H4 (cell line): ENCODE results near the gene FTL. TPM values are rescaled to one million over a fixed set of nuclear protein-coding genes. Genes with fewer than 3 reads are reported as not detected.
A peak's percentile ranks its signal among the peaks of the same experiment; 100 is the strongest.
"Not testable (repeated sequence)": the region's sequence is repeated elsewhere in the genome, so short reads cannot be mapped to it uniquely, and the experiment has no call there.

Source experiments
- DNase-seq: peaks from one replicate; pipeline ENCODE4 v3.0.0-alpha.2; 2015; ENCODE audit warnings: low spot score
- total RNA-seq: library from RNA; depleted of rRNA; stranded (reverse); fragments of >200 nt; shearing (Covaris generic); gene quantifications from 2 replicates; pipeline ENCODE4 v1.2.3, GENCODE V29; 2014; rRNA removed

The FTL gene
- 22,782 and 25,960 TPM in 2 replicates for total RNA-seq

DNA sequence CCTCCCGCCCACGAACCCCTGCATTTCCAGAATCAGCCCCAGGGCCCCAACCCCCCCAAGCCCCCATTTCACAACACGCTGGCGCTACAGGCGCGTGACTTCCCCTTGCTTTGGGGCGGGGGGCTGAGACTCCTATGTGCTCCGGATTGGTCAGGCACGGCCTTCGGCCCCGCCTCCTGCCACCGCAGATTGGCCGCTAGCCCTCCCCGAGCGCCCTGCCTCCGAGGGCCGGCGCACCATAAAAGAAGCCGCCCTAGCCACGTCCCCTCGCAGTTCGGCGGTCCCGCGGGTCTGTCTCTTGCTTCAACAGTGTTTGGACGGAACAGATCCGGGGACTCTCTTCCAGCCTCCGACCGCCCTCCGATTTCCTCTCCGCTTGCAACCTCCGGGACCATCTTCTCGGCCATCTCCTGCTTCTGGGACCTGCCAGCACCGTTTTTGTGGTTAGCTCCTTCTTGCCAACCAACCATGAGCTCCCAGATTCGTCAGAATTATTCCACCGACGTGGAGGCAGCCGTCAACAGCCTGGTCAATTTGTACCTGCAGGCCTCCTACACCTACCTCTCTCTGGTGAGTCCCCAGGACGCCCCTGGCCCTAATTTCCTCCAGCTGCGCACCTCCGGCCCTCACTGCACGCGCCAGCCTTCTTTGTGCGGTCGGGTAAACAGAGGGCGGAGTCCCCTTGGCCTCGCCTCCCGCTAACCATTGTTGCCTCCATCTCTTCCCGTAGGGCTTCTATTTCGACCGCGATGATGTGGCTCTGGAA, at the start of gene FTL:
Gene FTL (plus strand): TSS at position 270 of the 766 bp plus-strand sequence. CDS start 199 bp downstream, at position 469.
- DNase-seq = peak; percentile 98

DNA sequence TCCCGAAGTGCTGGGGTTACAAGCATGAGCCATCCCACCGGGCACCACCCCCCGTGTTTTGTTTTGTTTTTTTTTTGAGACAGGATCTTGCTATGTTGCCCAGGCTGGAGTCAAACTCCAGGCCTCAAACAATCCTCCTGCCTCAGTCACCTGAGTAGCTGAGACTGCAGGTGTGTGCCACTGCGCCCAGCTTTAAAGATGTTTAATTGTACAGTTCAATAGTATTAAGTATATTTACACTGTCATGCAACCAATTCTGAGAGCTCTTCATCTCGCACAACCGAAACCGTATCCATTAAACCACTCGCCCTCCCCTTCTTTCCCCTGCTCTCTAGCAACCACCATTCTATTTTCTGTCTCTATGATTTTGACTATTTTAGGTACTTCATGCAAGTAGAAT, 49.4 kb upstream of the FTL start:
- DNase-seq = no peak

DNA sequence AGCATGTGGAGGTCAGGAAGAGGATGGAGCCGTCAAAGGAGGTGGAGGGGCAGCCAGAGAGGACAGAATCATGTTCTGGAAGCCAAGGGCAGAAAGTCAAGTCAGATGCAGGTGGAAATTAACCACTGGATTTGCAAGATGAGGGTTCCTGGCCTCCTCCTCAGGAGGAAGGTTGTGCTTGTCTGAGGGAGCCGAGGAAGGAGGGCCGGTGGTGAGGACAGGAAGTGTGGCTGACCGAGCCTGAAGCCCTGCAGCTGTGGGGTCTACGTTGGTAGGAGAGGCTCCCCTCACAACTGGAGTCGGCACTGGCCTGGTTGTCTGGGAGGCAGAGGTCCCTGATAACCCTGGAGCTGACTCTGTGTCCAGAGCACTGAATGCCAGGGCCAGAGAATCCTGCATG, 47.0 kb upstream of the FTL start:
- no peak for DNase-seq

DNA sequence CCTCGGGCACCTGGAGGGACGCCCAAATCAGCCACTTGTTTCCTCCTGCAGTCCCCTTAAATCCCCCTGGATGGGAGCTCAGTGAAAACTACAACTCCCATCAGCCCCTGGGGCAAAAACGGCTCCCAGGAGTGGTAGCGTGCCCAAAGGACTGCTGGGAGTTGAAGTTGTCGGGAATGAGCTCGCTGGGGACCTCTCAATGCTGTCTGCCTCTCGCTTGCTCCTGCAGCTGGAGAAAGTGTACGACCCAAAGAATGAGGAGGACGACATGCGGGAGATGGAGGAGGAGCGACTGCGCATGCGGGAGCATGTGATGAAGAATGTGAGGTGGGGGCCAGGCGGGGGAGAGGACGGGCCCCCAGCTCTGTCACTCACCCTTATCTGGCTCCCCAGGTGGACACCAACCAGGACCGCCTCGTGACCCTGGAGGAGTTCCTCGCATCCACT, 46.3 kb upstream of the FTL start:
- DNase-seq = no peak

DNA sequence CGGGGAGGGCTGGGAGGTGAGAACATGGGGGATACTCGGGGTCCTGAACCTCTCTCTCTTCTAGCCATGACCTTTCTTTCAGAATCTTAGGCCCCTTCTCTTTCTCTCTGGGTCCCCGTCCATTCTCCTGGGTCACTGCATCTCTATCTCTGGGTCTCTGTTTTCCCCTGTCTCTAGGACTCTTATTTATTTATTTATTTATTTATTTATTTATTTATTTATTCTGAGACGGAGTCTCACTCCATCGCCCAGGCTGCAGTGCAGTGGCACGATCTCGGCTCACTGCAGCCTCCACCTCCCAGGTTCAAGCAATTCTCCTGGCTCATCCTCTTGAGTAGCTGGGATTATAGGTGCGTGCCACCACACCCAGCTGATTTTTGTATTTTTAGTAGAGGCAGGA, 45.8 kb upstream of the FTL start:
- not testable (repeated sequence) for DNase-seq

DNA sequence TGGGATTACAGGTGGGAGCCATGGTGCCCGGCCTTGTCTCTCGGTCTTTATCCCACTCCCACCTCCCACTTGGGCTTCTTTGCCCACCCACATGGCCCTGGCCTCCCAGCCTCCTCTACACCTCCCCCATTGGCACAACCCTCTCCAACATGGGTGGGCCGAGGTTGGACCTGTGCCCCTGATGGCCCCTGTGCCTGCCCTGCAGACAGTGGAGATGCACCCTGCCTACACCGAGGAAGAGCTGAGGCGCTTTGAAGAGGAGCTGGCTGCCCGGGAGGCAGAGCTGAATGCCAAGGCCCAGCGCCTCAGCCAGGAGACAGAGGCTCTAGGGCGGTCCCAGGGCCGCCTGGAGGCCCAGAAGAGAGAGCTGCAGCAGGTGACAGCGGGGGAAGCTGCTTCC, 44.2 kb upstream of the FTL start:
- no peak for DNase-seq

DNA sequence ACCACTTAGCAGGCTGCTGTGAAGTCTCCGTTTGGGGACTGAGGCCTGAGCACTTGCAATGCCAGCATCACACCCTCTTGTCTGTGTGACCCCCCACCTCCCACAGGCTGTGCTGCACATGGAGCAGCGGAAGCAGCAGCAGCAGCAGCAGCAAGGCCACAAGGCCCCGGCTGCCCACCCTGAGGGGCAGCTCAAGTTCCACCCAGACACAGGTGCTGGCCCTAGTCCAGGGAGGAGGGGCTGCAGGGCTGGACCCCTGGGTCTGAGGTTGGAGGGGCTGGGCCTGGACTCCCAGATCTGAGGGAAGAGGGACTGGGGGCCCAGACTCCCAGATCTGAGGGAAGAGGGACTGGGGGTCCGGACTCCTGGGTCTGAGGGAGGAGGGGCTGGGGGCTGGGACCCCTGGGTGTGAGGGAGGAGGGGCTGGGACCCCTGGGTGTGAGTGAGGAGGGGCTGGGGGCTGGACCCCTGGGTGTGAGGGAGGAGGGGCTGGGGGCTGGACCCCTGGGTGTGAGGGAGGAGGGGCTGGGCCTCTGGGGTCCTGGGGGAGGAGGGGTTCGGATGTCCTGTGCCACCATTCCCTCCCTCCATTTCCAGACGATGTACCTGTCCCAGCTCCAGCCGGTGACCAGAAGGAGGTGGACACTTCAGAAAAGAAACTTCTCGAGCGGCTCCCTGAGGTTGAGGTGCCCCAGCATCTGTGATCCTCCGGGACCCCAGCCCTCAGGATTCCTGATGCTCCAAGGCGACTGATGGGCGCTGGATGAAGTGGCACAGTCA, 43.2 kb upstream of the FTL start:
- DNase-seq = no peak

DNA sequence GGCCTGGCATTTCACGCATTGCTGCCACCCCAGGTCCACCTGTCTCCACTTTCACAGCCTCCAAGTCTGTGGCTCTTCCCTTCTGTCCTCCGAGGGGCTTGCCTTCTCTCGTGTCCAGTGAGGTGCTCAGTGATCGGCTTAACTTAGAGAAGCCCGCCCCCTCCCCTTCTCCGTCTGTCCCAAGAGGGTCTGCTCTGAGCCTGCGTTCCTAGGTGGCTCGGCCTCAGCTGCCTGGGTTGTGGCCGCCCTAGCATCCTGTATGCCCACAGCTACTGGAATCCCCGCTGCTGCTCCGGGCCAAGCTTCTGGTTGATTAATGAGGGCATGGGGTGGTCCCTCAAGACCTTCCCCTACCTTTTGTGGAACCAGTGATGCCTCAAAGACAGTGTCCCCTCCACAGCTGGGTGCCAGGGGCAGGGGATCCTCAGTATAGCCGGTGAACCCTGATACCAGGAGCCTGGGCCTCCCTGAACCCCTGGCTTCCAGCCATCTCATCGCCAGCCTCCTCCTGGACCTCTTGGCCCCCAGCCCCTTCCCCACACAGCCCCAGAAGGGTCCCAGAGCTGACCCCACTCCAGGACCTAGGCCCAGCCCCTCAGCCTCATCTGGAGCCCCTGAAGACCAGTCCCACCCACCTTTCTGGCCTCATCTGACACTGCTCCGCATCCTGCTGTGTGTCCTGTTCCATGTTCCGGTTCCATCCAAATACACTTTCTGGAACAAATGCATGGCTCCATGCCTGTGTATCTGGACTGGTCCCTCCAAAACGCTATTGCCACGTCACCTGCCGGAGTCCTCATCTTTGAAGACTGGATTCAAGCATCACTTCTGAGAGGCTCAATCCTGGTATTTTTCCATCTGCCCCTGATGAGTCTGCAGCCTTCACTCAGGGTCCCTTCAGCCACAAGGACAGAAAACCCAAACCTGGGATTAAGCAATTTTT, 42.3 kb upstream of the FTL start:
- no peak for DNase-seq

DNA sequence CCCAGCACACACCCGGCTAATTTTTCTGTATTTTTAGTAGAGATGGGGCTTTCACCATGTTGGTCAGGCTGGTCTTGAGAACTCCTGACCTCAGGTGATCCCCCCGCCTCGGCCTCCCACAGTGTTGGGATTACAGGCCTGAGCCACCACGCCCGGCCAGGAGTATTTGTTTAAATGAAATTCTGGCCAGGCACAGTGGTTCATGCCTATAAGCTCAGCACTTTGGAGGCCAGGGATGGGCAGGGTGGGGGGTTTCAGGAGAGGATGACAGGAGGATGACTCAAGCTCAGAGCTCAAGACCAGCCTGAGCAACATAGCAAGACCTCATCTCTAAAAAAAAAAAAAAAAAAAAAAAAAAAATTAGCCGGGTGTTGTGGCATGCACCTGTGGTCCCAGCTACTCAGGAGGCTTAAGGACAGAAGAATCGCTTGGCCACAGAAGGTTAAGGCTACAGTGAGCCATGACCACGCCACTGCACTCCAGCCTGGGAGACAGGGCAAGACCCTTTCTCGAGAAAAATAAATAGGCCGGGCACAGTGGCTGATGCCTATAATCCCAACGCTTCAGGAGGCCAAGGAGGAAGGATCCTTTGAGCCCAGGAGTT, 39.8 kb upstream of the FTL start:
- peak; percentile 61 for DNase-seq

DNA sequence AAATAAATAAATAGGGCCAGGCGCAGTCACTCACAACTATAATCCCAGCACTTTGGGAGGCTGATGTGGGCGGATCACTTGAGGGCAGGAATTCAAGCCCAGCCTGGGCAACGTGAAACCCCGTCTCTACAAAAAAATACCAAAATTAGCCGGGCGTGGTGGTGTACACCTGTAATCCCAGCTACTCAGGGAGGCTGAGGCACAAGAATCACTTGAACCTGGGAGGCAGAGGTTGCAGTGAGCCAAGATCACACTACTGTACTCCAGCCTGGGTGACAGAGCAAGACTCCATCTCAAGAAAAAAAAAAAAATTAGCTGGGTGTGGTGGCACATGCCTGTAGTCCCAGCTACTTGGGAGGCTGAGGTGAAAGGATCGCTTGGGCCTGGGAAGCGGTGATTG, 39.2 kb upstream of the FTL start:
- DNase-seq = not testable (repeated sequence)

DNA sequence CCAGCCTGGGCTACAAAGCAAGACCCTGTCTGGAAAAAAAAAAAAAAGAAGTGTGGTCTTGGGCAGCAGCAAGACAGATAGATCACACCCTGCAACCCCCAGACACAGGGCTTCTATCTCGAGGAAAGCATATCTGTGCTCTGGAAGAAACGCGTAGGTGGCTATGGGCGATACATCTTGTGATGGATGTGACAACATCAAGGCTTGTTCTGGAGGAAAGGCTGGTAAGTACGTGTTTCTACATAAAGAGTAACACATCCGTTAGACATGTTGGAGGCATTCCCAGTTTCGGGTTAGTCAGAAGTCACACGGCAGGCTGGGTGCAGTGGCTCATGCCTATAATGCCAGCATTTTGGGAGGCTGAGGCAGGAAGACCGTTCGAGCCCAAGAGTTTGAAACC, 38.2 kb upstream of the FTL start:
- DNase-seq = peak; percentile 94

DNA sequence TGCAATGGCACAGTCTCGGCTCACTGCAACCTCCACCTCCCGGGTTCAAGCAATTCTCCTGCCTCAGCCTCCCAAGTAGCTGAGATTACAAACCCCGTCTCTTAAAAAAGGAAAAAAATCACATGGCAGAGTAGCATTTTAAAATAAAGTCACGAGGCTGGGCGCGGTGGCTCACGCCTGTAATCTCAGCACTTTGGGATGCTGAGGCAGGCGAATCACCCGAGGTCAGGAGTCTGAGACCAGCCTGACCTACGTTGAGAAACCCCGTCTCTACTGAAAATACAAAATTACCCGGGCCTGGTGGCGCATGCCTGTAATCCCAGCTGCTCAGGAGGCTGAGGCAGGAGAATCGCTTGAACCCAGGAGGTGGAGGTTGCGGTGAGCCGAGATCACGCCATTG, 37.4 kb upstream of the FTL start:
- DNase-seq = not testable (repeated sequence)

DNA sequence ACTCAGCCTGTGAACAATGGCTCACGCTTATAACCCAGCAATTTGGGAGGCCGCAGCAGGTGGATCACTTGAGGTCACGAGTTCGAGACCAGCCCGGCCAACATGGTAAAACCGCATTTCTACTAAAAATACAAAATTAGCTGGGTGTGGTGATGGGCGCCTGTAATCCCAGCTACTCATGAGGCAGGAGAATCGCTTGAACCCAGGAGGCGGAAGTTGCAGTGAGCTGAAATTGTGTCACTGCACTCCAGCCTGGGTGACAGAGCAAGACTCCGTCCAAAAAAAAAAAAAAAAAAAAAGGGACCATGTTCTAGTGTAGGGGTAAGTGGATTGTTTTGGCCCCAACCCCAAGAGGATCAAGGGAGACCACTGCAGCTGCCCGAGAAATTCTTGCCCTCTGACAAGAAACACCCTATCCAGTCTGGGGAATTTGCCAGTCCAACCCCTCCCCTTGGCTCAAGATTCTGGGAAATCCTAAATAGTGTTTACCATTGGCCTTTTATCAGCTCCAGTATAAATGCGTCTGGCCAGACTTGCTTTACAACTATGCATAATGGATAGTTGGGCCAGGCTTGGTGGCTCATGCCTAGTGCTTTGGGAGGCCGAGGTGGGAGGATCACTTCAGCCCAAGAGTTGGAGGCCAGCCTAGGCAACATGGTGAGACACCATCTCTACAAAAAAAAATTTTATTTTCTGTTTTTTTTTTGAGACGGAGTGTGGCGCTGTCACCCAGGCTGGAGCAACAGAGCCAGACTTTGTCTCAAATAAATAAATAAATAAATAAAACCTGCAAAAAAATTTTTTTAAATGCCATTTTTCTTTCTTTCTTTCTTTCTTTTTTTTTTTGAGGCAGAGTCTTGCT, 36.7 kb upstream of the FTL start:
- DNase-seq = no peak

DNA sequence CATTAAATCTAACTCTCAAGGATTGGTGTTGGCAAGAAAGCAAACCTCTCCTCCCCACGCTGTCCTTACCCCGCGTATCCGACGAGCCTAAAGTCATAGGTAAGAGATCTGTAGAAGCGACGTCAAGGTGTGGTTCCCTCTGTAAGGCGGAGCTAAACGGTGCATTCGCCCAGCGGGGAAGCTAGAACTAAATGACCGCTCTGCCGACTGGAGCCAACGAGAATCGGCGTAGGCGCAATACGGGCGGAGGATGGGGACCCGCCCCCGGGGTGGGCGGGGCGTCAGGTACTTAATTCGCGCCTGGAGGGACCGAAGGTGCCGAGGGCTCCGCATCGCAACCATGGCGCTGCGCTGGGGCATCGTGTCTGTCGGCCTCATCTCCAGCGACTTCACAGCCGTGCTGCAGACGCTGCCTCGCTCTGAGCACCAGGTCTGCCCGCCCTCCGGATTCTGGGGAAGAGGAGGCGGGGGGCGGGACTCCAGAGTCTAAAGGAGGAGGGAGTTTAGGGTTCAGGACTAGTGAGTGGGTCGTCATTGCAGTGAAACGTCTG, 31.7 kb upstream of the FTL start, which contains the start of gene DHDH:
Gene DHDH (plus strand): TSS at position 318 of the 551 bp plus-strand sequence. CDS start 23 bp downstream, at position 341.
- DNase-seq = peak; percentile 62

DNA sequence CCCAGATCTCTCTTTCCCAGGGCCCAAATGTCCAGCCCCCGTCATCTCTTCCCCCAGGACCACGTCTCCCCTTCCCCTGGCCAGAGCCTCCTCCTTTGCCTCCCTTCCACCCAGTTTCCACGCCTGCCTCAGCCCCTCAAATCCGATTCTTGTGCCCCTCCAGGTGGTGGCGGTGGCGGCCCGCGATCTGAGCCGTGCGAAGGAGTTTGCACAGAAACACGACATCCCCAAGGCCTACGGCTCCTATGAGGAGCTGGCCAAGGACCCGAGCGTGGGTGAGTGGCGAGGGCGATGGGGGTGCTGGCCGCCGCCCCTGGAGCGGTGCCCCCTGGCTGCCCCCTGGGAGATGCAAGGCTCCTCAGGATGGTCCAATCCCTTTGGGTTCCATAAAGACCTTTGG, 30.3 kb upstream of the FTL start:
- no peak for DNase-seq

DNA sequence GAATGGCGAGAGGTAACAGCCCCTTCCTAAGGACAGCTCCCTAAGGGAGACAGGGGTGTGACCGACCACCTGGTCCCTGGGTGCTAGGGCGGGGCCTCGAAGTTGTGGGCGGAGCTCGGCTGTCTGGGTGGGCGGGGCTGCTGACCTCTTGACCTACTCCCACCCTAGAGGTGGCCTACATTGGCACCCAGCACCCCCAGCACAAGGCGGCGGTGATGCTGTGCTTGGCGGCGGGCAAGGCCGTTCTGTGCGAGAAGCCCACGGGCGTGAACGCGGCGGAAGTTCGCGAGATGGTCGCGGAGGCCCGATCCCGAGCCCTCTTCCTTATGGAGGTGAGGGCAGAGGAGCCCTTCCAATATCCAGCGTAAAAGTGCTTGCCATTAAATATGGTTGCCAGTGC, 29.2 kb upstream of the FTL start:
- DNase-seq = no peak

DNA sequence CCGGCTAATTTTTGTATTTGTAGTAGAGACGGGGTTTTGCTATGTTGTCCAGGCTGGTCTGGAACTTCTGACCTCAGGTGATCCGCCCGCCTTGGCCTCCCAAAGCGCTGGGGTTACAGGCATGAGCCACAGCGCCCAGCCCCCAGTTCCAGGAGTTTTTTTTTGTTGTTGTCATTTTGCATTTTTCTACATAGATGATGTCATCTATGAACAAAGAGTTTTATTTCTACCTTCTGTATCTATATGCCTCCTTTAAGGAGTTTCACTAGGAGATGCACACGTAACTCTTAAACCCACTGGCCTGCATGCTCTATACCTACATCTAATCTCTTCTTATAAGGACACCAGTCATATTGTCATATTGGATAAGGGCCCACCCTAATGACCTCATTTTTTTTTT, 26.9 kb upstream of the FTL start:
- DNase-seq = no peak

DNA sequence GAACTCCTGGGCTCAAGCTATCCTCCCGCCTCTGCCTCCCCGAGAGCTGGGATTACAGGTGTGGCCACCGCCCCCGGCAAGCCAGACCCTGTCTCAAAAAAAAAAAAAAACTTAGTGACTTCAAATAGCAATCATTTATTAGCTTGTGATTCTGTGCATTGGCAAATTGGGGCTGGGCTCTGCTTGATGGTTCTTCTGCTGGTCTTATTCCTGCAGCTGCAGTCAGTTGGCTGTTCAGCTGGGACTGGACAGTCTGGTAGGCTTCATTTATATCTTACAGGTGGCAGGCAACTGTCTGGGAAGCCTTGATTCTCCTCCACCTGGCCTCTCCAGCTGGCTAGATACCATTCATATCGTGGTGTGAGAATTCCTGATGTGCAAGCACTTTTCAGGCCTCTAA, 24.2 kb upstream of the FTL start:
- no peak for DNase-seq

DNA sequence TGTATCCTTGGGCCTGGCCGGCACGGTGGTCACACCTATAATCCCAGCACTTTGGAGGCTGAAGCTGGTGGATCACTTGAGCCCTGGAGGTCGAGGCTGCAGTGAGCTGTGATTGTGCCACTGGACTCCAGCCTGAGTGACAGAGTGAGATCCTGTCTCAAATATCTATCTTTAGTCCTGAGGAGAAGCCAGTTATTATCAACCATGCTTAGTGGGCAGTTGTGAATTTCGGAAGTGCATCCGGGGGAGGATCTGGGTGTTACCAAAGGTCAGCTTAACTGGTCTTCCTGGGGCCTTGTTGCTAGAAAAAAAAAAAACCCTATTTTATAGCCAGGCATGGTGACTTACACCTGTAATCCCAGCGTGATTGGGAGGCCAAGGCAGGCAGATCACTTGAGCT, 22.0 kb upstream of the FTL start:
- DNase-seq = no peak

DNA sequence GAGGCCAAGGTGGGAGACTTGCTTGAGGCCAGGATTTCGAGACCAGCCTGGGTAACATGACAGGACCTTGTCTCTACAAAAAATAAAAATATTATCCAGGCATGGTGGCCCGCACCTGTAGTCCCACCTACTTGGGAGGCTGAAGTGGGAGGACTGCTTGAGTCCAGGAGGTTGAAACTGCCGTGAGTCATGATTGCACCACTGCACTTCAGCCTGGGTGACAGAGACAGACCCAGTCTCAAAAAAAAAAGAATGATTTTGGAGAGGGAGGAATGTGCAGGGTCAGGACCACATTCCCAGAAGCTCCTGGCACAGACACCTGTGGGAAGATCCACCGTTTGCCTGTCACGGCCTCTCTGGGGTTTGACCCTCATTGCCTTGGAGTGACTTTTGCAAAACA, 19.7 kb upstream of the FTL start:
- no peak for DNase-seq
